TTC549 (cell line): ENCODE measurements around the gene TUBG1.

Source experiments
- FAIRE-seq: peaks from 2 replicates; lab custom pipeline; 2012; peaks lifted over from hg19 to GRCh38; lab: Jason Lieb, UNC

The TUBG1 gene

DNA sequence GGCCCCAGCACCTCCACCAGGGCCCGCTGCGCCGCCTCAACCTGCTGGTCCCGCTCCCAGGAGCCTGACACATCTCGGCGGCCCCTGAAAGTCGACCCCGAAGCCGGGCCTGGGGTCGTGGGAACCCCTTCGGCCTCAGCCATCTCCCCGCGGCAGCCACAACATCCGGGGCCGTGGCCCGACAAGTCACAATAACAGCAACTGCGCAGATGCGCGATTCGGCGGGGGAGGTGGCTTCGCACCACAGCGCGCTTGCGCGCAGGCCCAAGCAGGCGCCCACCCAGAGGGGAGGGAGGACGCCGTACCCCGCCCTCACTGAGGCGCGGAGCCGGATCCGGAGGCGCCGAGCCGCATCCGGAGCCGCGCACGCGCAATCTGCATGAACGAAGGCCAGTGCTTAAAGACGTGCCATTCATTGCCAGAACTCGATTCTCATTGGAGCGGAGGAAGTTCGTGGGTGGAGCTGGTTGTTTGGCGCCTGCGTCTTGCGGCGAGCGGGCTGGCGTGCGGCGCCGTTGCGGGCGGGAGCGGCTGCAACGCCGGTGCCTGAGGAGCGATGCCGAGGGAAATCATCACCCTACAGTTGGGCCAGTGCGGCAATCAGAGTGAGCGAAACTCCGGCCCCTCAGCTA lies at the start of gene TUBG1, which contains the start of gene RETREG3:
Gene TUBG1, plus strand, starts transcription at position 502 of the 632 bp plus-strand sequence. Its CDS starts 55 bp downstream, at position 557.
Gene RETREG3, minus strand, starts transcription at position 193 of the 632 bp plus-strand sequence. Its CDS starts 50 bp downstream, at position 143.
- FAIRE-seq: peak; percentile 57

DNA sequence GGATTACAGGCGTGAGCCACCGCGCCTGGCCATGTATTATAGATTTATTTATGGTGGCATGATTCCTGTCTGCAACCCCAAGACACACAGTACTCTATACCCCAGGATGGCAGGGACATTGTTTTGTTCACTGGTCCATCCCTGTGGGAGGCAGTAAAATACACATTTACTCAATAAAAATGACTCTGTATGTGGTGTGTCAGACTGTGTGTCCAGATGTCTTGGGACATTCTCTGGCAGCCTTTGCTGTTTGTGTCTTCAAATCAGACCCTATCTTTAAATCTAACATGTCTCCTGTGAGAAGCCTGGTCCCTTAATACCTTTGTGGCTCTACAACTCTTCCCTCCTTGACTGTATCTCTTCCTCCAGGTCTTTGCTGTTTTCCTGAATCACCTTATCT lies 49.2 kb upstream of the TUBG1 start:
- FAIRE-seq: no peak

DNA sequence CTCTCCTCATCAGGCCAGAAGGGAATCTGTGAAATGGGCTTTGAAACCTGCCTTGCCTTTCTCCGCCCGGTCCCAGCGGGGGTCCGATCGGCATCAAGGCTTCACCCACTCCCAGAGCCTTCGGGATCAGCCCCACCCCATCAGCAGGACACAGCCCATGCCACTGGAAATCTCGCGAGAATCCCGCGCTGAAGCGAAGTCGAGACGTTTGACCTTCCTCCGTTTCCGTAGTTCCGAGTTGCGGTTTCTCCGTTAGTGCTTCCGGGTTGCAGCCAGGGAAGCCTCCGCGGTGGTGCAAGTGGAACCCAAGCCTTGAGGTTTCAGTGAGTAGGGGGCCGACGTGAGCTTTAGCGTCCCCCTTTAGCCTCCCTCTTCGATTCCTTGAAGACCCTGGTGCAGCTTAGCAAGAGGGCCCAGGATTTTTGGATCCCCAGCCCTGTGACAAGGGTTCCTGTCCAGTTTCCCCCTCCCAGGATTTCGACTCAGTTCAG lies 47.5 kb upstream of the TUBG1 start, which contains the start of gene COASY:
Gene COASY, plus strand, starts transcription at position 252 of the 491 bp plus-strand sequence. CDS start 475 bp downstream, outside the sequence.
- FAIRE-seq: no peak

- FAIRE-seq: no peak
Observed at GRCh38 chr17:42562388-42563142, 46.9 kb upstream of the TUBG1 start.

- no peak for FAIRE-seq
Observed at GRCh38 chr17:42563143-42563509, 46.4 kb upstream of the TUBG1 start.

DNA sequence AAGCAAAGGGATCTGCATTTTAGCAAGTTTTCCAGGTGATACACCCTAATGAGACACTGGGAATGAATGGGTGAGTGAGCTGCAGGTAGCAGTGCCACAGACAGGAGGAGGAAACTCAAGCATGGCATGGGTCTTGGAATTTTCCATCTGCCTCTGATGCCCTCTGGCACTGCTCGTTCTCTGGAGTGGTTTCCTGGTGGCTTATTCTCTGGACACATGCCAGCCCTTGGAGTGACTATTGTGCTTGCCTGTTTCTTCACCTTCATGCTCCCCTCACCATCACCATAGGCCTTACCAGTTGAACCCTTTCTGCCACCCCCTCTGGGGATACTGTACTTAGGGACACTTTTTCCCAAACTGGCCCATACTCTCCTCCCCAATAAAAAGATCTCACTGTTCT lies 45.9 kb upstream of the TUBG1 start:
- FAIRE-seq: no peak

DNA sequence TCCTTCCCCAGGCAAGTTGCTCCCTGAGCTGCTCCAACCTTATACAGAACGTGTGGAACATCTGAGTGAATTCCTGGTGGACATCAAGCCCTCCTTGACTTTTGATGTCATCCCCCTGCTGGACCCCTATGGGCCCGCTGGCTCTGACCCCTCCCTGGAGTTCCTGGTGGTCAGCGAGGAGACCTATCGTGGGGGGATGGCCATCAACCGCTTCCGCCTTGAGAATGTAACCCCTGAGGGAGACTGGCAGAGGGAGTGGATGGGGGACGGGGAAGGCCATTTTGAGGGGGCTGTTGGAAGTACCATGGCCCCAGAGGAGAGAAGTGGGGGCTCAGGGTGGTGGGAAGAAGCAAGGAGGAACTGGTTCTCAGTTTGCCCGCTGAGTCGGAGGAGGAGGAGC lies 45.5 kb upstream of the TUBG1 start:
- FAIRE-seq: no peak

DNA sequence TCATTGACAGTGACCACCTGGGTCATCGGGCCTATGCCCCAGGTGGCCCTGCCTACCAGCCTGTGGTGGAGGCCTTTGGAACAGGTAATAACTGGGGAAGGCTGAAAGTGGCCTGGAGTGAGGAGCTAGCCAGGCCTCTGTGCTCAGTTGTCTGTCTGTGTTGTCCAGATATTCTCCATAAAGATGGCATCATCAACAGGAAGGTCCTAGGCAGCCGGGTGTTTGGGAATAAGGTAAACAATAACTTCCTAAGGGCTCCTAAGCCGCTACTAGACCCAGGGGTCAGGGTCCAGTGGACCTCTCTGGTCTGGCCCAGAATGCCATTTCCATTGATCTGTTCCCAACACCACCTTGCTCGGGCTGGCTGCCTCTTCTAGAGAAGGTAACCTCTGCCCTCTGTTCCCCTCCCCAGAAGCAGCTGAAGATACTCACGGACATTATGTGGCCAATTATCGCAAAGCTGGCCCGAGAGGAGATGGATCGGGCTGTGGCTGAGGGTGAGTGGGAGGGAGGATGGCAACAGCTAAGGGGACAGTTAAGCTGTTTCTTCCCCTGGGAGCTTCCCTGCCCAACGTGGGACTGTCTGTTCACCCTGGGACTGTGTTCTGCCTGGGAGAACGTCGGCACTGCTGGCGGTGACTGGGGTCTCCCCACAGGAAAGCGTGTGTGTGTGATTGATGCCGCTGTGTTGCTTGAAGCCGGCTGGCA lies 44.5 kb upstream of the TUBG1 start:
- no peak for FAIRE-seq

DNA sequence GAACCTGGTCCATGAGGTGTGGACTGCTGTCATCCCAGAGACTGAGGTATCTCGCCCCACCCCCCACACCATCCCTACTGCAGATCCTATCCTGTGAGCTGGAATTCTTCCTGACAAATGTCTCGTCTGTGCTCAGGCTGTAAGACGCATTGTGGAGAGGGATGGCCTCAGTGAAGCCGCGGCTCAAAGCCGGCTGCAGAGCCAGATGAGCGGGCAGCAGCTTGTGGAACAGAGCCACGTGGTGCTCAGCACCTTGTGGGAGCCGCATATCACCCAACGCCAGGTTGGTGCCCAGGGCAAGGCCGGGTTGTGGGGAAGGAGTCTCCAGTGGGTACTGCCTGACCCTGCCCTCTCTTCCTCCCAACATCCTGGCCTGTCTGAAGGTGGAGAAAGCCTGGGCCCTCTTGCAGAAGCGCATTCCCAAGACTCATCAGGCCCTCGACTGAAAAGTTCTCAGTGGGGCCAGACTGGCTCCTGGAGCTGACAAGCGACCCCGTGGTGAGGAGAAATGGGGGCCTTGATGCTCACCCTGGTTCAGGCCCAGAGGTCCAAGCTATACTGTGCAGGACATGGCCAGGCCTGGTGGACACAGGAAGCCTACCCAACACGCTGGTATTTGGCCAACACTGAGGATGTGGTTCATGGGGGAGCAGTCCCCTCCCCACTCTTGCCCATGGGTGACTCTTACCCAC lies 43.8 kb upstream of the TUBG1 start:
- no peak for FAIRE-seq

- FAIRE-seq: no peak
Observed at GRCh38 chr17:42566215-42566882, 43.1 kb upstream of the TUBG1 start.

DNA sequence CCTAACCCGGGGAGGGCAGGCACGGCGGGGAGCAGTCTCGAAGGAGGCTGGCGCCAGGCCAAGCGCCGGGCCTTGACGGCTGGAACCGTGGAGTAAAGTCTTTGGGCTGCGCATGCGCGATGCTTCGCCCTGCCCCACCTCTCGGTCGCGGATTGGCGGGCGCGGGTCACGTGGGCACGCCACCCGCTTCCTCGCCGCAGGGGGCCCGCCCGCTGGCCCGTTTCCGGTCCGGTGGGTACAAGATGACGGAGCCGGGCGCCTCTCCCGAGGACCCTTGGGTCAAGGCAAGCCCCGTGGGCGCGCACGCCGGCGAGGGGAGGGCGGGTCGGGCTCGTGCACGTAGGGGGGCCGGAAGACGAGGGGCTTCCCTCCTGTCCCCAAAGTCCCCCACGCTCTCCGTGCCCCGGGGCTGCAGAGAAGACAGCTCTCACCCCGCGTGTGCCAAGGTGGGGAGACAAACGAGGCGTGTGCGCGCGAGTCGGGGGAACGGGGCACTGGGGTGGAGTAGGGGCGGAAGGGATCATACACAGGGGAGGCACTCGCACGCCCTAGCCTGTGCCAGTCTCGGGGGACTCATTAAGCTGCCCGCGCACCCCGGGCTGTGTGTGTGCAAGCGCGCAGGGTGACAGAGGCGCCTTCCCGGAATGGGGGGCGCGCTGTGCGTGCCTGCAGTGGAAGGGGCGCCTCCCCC lies 42.5 kb upstream of the TUBG1 start, which contains the start of gene MLX:
Gene MLX, plus strand, starts transcription at position 218 of the 691 bp plus-strand sequence. Its CDS starts 25 bp downstream, at position 243.
- no peak for FAIRE-seq

DNA sequence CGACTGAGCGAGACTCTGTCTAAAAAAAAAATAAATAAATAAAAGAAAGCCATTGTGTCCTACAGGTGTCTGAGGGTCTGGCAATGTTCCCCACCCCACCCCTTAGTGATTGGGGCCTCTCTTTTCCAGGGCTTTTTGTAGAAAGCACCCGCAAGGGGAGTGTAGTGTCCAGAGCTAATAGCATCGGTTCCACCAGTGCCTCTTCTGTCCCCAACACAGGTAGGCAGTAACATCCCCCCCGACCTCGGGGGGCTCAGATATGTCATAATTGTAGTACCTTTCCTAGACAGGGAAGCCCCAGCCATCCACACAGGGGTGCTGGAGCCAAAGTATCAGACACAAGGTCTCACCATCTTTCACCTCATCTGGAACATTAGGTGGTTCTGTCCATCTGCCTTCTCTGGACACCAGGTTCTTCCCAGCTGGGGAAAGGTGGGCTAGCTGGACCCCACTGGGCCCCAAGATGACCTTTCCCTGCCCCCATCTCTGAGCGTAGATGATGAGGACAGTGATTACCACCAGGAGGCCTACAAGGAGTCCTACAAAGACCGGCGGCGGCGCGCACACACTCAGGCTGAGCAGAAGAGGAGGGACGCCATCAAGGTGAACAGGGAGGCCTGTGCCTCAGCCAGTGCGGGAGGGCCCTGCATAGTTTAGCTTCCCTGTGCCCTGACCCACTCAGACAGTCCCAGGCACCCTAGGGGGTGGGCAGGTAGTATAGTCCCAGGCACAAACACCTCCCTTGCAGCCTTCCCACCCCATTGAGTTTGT lies 41.0 kb upstream of the TUBG1 start:
- no peak for FAIRE-seq

DNA sequence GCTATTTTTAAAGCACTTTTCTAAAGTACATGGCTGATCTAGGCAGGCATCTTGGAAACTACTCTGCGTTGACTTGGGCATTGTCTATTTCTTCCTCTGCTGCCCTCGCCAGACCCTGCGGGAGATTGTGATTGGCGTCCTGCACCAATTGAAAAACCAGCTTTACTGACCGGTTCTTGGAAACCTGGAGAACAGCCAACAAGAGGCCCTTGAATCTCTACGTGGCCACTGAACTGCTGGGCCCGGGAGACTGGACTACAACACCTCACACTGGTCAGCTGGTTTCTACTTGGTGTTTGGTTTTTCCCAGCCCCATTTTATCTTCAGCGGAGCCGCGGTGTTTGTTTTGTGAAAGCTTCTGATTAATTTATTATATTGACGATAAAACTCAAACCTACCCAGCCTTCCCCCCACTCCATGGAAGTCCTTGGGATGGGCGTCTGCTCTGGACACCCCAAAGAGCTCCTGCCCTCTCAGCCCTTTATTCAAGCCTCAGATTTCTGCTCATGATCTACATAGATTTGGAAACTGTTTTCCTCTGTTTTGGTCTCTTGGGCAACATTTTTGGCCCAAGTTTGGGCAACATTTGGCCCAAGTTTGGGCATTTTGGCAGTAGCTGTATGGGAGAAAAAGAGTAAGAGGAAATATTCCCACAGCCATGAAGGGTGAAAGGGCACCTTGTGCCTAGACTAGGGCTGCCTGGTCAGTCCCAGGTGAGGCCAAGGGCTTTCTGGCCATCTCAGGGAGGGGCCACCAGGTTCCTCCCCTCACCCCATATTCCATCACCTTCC lies 37.9 kb upstream of the TUBG1 start:
- FAIRE-seq: no peak

DNA sequence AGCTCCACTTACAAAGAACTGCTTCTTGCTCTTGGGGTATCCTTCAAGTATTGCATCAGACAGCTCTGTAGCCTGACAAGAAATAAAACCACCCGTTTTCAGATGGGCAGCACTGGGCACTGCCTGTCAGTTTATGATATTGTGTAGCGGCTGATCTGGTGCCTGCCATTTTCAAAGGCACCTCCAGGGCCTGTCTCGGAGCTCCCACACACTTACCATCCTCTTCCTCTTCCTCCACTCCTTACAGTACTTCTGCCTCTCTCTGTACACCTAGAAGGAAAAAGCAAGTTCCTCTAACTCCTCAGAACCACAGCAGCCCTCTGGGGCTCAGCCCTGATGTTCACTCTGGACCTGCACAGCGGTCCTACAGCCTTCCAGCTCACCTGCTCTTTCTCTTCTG lies 36.4 kb upstream of the TUBG1 start:
- FAIRE-seq: no peak

- no peak for FAIRE-seq
Observed at GRCh38 chr17:42574463-42574862, 35.0 kb upstream of the TUBG1 start.

DNA sequence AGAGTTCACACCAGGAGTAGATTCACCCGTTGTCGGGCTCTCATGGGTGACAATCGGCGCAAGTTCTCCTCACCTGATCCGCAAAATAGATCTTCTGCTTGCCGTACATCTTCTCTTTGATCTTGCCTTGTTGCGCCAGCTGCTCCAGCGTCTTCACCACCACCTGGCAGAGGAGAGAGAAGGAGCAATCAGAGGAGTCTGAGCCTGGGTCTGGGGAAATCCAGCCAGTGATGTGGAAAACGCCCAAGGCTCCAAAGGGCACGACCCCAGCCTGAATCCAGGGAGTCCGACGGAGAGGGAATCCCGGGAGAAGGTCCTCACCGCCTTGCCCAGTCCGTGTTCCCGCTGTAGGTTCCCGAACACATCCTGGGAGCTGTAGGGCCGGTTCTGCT lies 32.3 kb upstream of the TUBG1 start:
- no peak for FAIRE-seq

DNA sequence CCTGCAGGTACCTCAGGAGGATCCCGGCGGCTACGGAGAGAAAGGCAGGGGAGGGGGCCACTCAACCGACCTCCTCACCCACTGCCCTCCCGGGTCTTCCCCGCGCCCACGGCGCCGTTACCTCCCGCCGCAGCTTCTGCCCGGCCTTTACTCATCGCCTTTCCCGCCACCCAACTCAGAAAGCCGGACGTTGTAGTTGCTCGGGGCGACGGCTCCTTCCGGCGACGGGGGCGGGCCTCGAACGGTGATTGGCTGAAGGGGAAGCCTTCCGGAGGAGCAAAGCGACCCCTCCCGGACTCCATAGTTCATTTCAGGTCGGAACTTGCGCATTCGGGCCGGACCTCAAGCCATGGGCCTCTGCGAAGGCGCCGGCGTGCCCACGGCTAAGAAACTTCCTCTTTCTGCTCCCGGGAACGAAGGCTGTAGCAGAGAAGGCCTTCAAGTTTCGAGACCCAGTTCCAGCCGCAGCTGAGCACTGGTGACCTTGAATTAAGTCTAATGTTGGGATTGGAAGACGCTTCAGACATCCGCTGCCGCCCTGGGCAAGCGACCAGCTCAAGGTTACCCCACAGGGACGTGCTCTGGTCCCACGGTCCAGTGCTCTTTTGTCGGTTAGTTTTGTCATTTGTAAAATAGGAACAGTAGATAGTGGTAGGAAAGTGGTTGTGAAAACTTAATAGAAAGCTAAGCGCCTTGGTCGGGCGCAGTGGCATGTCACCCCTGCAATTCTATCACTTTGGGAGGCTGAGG lies 31.8 kb upstream of the TUBG1 start, which contains the start of gene PSMC3IP:
Gene PSMC3IP, minus strand, starts transcription at position 198 of the 750 bp plus-strand sequence. Its CDS starts 43 bp downstream, at position 155.
- peak; percentile 26 for FAIRE-seq

- FAIRE-seq: no peak
Observed at GRCh38 chr17:42578282-42578869, 31.1 kb upstream of the TUBG1 start.
